ENCODE measurements around the gene HOXB9.
A peak's percentile ranks its signal among the peaks of the same experiment; 100 is the strongest.

DNA sequence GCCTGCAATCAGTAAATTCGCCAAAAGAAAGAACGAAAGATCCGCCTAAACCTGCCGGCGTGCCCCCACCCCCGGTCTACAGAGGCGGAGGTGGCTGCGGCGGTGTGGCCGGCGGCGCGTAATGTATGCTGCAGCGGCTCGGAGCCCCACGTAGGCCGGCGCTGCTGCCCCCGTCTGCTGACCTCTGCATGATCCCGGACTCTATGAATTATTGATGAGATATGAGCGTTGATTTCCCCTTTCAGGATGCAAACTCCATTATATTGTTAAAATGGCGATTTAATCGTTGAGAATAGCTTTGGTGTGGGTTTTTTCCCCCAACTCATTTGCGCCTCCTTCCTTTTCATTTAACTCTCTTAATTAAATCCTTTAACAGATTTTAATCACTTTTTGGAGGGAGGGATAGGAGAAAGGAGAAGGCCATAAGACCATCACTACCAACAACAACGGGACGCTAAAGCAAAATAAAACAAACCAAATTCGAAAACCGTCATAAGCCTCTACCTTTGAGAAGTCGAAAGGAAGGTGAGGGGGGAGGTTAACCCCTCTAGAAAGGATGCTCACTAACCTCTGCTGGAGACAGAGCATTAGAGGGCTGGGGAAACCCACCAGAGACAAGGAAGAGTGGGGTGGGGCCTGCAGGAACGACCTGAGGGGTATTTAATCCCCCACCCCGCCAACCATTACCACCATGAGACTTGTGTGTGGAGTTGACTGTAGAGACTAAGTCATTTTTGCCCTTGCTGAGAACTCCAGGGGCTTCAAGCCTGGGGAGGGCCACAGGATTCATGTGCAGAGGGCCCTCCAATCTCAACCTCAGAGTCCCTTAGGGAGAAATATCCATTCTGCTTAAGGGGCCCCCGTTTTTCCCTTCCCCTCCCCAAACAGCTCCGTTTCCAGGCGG is 39.6 kb downstream of the HOXB9 start:
- TF ChIP-seq, protein P1, sequence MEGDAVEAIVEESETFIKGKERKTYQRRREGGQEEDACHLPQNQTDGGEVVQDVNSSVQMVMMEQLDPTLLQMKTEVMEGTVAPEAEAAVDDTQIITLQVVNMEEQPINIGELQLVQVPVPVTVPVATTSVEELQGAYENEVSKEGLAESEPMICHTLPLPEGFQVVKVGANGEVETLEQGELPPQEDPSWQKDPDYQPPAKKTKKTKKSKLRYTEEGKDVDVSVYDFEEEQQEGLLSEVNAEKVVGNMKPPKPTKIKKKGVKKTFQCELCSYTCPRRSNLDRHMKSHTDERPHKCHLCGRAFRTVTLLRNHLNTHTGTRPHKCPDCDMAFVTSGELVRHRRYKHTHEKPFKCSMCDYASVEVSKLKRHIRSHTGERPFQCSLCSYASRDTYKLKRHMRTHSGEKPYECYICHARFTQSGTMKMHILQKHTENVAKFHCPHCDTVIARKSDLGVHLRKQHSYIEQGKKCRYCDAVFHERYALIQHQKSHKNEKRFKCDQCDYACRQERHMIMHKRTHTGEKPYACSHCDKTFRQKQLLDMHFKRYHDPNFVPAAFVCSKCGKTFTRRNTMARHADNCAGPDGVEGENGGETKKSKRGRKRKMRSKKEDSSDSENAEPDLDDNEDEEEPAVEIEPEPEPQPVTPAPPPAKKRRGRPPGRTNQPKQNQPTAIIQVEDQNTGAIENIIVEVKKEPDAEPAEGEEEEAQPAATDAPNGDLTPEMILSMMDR (IDR thresholded peaks at IDR 0.05) = no peak
- TF ChIP-seq, protein P2, sequence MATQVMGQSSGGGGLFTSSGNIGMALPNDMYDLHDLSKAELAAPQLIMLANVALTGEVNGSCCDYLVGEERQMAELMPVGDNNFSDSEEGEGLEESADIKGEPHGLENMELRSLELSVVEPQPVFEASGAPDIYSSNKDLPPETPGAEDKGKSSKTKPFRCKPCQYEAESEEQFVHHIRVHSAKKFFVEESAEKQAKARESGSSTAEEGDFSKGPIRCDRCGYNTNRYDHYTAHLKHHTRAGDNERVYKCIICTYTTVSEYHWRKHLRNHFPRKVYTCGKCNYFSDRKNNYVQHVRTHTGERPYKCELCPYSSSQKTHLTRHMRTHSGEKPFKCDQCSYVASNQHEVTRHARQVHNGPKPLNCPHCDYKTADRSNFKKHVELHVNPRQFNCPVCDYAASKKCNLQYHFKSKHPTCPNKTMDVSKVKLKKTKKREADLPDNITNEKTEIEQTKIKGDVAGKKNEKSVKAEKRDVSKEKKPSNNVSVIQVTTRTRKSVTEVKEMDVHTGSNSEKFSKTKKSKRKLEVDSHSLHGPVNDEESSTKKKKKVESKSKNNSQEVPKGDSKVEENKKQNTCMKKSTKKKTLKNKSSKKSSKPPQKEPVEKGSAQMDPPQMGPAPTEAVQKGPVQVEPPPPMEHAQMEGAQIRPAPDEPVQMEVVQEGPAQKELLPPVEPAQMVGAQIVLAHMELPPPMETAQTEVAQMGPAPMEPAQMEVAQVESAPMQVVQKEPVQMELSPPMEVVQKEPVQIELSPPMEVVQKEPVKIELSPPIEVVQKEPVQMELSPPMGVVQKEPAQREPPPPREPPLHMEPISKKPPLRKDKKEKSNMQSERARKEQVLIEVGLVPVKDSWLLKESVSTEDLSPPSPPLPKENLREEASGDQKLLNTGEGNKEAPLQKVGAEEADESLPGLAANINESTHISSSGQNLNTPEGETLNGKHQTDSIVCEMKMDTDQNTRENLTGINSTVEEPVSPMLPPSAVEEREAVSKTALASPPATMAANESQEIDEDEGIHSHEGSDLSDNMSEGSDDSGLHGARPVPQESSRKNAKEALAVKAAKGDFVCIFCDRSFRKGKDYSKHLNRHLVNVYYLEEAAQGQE (IDR thresholded peaks at IDR 0.05; ENCODE audit: insufficient read depth in 1 of 2, low read depth in 2 of 2, low read length in 1 of 2) = no peak
- TF ChIP-seq POLR2AphosphoS5 (IDR thresholded peaks at IDR 0.05; ENCODE audit: low read depth, low read length) = no peak; the same call in 1 of the 2 replicates
- peak; percentile 62; the same call in 1 of the 2 replicates for TF ChIP-seq SIN3A (IDR thresholded peaks at IDR 0.05; ENCODE audit: borderline replicate concordance, insufficient read depth, low read depth, low read length)
- no peak for TF ChIP-seq TCF7L2 (IDR thresholded peaks at IDR 0.05; ENCODE audit: low read depth, low read length)

All from Panc1 (cell line).